ENCODE measurements around the gene TCF19.

DNA sequence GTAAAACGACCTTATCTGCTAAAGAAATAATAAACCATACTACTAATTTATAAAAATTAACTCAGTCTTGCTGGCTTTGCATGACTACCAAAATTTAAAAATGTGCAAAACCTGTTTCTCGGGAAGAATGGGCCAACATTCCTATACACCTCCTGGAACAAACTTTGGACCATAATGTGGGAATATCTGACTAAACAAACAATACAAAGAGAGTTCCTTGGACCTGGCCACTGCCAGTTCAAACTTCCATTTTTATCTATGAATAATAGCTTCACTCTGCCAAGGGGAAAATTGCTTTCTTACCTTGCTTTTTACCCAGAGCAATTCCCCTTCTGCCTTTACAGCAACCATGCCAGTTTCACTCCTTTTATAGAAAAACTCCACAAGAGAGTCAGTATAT lies 50.7 kb downstream of the TCF19 start:
- TF ChIP-seq CTCF (IDR thresholded peaks at IDR 0.05) (no peak), ZFX (IDR thresholded peaks at IDR 0.05; ENCODE audit: borderline replicate concordance) (no peak)
